GM23248 (cell line): ENCODE data around the gene RBBP8NL. TPM values are rescaled to one million over a fixed set of nuclear protein-coding genes. Genes with fewer than 3 reads are reported as not detected.

Experiments
- DNase-seq: peaks from one replicate; pipeline ENCODE4 v3.0.0-alpha.2; 2015
- H2AFZ ChIP-seq: fragments of 200-600 bp; sonication (generic); 2 replicates; pipeline ENCODE4 v1.6.1; 2016; ENCODE audit warnings: antibody characterized with exemption
- H3F3A ChIP-seq: fragments of 200-600 bp; sonication (generic); 2 replicates; pipeline ENCODE4 v1.6.1; 2016; ENCODE audit warnings: mild to moderate bottlenecking, antibody characterized with exemption, mixed run types; ENCODE audit not compliant: insufficient read depth
- H3K27ac ChIP-seq: fragments of 200-600 bp; sonication (generic); 2 replicates; pipeline ENCODE4 v1.5.1; 2016; ENCODE audit warnings: mild to moderate bottlenecking
- H3K27me3 ChIP-seq: fragments of 200-600 bp; sonication (generic); replicated peaks from 2 replicates; pipeline ENCODE4 v1.6.1; 2016; ENCODE audit warnings: mild to moderate bottlenecking; ENCODE audit not compliant: insufficient read depth
- H3K36me3 ChIP-seq: fragments of 200-600 bp; sonication (generic); 2 replicates; pipeline ENCODE4 v1.6.1; 2016; ENCODE audit warnings: low read depth, mild to moderate bottlenecking
- H3K4me1 ChIP-seq: fragments of 200-600 bp; sonication (generic); 2 replicates; pipeline ENCODE4 v1.6.1; 2016; ENCODE audit warnings: mild to moderate bottlenecking; ENCODE audit not compliant: insufficient read depth
- H3K4me2 ChIP-seq: fragments of 200-600 bp; sonication (generic); one replicate; pipeline ENCODE4 v1.6.1; 2016; ENCODE audit warnings: mild to moderate bottlenecking; ENCODE audit not compliant: unreplicated experiment
- H3K4me3 ChIP-seq: fragments of 200-600 bp; sonication (generic); 2 replicates; pipeline ENCODE4 v1.5.1; 2016; ENCODE audit warnings: mild to moderate bottlenecking
- H3K79me2 ChIP-seq: fragments of 200-600 bp; sonication (generic); 2 replicates; pipeline ENCODE4 v1.6.1; 2016; ENCODE audit warnings: mild to moderate bottlenecking; ENCODE audit not compliant: insufficient read depth
- H3K9ac ChIP-seq: fragments of 200-600 bp; sonication (generic); 2 replicates; pipeline ENCODE4 v1.6.1; 2016; ENCODE audit warnings: mild to moderate bottlenecking
- H3K9me2 ChIP-seq: fragments of 200-600 bp; sonication (generic); 2 replicates; pipeline ENCODE4 v1.6.1; 2016; ENCODE audit warnings: mixed run types, mild to moderate bottlenecking, moderate library complexity; ENCODE audit not compliant: insufficient read depth
- H3K9me3 ChIP-seq: fragments of 200-600 bp; sonication (generic); one replicate; pipeline ENCODE4 v1.6.1; 2017; ENCODE audit warnings: low read depth
- H4K20me1 ChIP-seq: fragments of 200-600 bp; sonication (generic); 2 replicates; pipeline ENCODE4 v1.6.0; 2016; ENCODE audit not compliant: insufficient read depth
- EZH2 ChIP-seq: fragments of 200-600 bp; sonication (generic); IDR thresholded peaks from 2 replicates; pipeline ENCODE4 v1.6.1; 2018; ENCODE audit warnings: antibody characterized with exemption, mild to moderate bottlenecking; ENCODE audit not compliant: insufficient read depth, poor library complexity, severe bottlenecking
- EZH2phosphoT487 ChIP-seq: fragments of 200-600 bp; sonication (generic); IDR thresholded peaks from 2 replicates; pipeline ENCODE4 v1.6.1; 2018; ENCODE audit warnings: antibody characterized with exemption, moderate library complexity, mild to moderate bottlenecking, low read depth; ENCODE audit not compliant: insufficient read depth
- WGBS, 2 experiments: methylation state at CpG; one replicate each; pipeline ENCODE4 v1.1.6; 2015 to 2017; ENCODE audit warnings: low lambda C conversion rate in 2 of 2, low coverage in 1 of 2; ENCODE audit errors: missing lambda C conversion rate in 2 of 2; 5-methylcytosine and 5-hydroxymethylcytosine counted together
- in situ Hi-C: fragments of 300-500 bp; cut with MboI; formaldehyde crosslinking; loops from 2 replicates; pipeline ENCODE4 v1.15.0; 2020
- polyA plus RNA-seq: library from polyadenylated mRNA; unstranded; fragments of >200 nt; fragmentation: Nextera tagmentation; extraction: Ambion mirVana; gene quantifications from 2 replicates; pipeline ENCODE4 v1.2.1, GENCODE V29; 2016
- total RNA-seq: library from RNA; depleted of rRNA; stranded (reverse); fragments of >200 nt; shearing (Covaris generic); gene quantifications from 2 replicates; pipeline ENCODE4 v1.2.3, GENCODE V29; 2014

Gene RBBP8NL
- total and polyA plus RNA-seq, 2 experiments from 2014 or later = not detected

GRCh38 chr20:62386383-62387218, 40.7 kb downstream of the RBBP8NL start, which contains the start of gene RPS21:
Gene RPS21 (plus strand): TSS chr20:62387103. CDS start chr20:62387339, 236 bp downstream.
- Histone ChIP-seq H3K79me2 (peaks cover 71% of the 10 kb centered on the region), H4K20me1 (no peaks in the 10 kb centered on the region), H3K27ac (peak within 1 kb of the TSS; percentile 53), H3K4me1 (peaks cover 17% of the 10 kb centered on the region), H2AFZ (peak within 1 kb of the TSS; percentile 71), H3F3A (peaks cover 20% of the 10 kb centered on the region; the same call in 1 of the 2 replicates), H3K4me3 (peak within 1 kb of the TSS; percentile 99), H3K9ac (peak within 1 kb of the TSS; percentile 95), H3K9me3 (no peaks in the 10 kb centered on the region), H3K27me3 (no peaks in the 10 kb centered on the region), H3K36me3 (peaks cover 9% of the 10 kb centered on the region; the same call in 1 of the 2 replicates), H3K9me2 (no peaks in the 10 kb centered on the region), H3K4me2 (peak within 1 kb of the TSS; percentile 99)
- 0 to 1% methylated on average over 44 to 65 of the region's 83 CpGs for WGBS, 2 experiments
- DNase-seq = peak; percentile 97
- in situ Hi-C loops = loop anchor here (25.0 kb wide), 1 partner anchor 374 kb away; no protein-coding TSS in a partner anchor
- no peak for TF ChIP-seq EZH2phosphoT487
- no peak for TF ChIP-seq EZH2

GRCh38 chr20:62382306-62383198, 44.8 kb downstream of the RBBP8NL start:
- H4K20me1 ChIP-seq = no peaks in the 10 kb centered on the region
- TF ChIP-seq EZH2 (no peak), EZH2phosphoT487 (no peak)
- H3F3A ChIP-seq = peaks cover 4% of the 10 kb centered on the region; the same call in 1 of the 2 replicates
- H3K27me3 ChIP-seq = no peaks in the 10 kb centered on the region
- peaks cover 20% of the 10 kb centered on the region for H3K4me1 ChIP-seq
- 36 to 40% methylated on average over 18 of the region's 18 CpGs for WGBS, 2 experiments
- H2AFZ ChIP-seq = no peak overlapping the region
- no peaks in the 10 kb centered on the region for H3K9me3 ChIP-seq
- no peak overlapping the region for H3K27ac ChIP-seq
- no peak overlapping the region for H3K4me2 ChIP-seq
- peak; percentile 76 for DNase-seq
- H3K9me2 ChIP-seq = no peaks in the 10 kb centered on the region
- no peak overlapping the region for H3K4me3 ChIP-seq
- H3K79me2 ChIP-seq = peaks cover 55% of the 10 kb centered on the region
- no peaks in the 10 kb centered on the region for H3K36me3 ChIP-seq
- in situ Hi-C loops = loop anchor here (25.0 kb wide), 1 partner anchor 370 kb away; no protein-coding TSS in a partner anchor
- no peak overlapping the region for H3K9ac ChIP-seq

GRCh38 chr20:62381842-62382241, 45.5 kb downstream of the RBBP8NL start:
- no peak overlapping the region for H2AFZ ChIP-seq
- in situ Hi-C loops = loop anchor here (25.0 kb wide), 1 partner anchor 370 kb away; no protein-coding TSS in a partner anchor
- peaks cover 20% of the 10 kb centered on the region for H3K4me1 ChIP-seq
- no peaks in the 10 kb centered on the region for H3K9me3 ChIP-seq
- DNase-seq = no peak
- no peaks in the 10 kb centered on the region for H3K36me3 ChIP-seq
- H4K20me1 ChIP-seq = no peaks in the 10 kb centered on the region
- peak overlapping the region; percentile 70 for H3K27ac ChIP-seq
- peak overlapping the region; percentile 41; the same call in 1 of the 2 replicates for H3K9ac ChIP-seq
- no peaks in the 10 kb centered on the region for H3K27me3 ChIP-seq
- no peak for TF ChIP-seq EZH2phosphoT487
- TF ChIP-seq EZH2 = no peak
- H3F3A ChIP-seq = peaks cover 4% of the 10 kb centered on the region; the same call in 1 of the 2 replicates
- no peak overlapping the region for H3K4me3 ChIP-seq
- H3K79me2 ChIP-seq = peaks cover 48% of the 10 kb centered on the region
- no peaks in the 10 kb centered on the region for H3K9me2 ChIP-seq
- WGBS, 2 experiments = 98 to 99% methylated on average over 6 of the region's 6 CpGs
- no peak overlapping the region for H3K4me2 ChIP-seq
